ENCODE measurements around the gene KLF6.

KLF6 gene

DNA sequence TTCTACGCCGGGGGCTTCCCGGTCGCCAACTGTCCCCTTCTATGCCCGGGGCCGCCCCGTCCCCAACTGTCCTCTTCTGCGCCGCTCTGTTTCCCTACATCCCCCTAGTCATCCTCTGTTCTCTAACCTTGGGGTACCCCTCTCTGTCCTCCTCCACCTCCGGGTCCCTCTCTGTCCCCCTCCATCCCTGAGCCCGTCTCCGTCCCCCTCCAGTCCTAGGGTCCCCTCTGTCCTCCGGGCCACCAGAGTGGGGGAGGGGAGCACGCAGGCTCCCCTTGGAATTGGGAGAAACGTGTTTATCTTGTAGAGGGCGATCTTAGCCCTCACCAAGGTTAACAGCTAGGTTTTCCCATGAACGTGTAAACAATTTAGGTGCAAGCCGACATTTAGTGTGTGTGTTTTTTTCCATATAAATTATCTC lies 852 bp upstream of the KLF6 start:
- H3K27me3 ChIP-seq (replicated peaks; ENCODE audit: control insufficient read depth, insufficient read depth, low read length), result no peaks in the 10 kb centered on the region
- H3K4me3 ChIP-seq (replicated peaks; ENCODE audit: low read depth, low read length), result peak overlapping the region; percentile 77
- H3K36me3 ChIP-seq (ENCODE audit: control insufficient read depth, insufficient read depth, low read length), result peaks cover 7% of the 10 kb centered on the region
- TF ChIP-seq, protein P1, sequence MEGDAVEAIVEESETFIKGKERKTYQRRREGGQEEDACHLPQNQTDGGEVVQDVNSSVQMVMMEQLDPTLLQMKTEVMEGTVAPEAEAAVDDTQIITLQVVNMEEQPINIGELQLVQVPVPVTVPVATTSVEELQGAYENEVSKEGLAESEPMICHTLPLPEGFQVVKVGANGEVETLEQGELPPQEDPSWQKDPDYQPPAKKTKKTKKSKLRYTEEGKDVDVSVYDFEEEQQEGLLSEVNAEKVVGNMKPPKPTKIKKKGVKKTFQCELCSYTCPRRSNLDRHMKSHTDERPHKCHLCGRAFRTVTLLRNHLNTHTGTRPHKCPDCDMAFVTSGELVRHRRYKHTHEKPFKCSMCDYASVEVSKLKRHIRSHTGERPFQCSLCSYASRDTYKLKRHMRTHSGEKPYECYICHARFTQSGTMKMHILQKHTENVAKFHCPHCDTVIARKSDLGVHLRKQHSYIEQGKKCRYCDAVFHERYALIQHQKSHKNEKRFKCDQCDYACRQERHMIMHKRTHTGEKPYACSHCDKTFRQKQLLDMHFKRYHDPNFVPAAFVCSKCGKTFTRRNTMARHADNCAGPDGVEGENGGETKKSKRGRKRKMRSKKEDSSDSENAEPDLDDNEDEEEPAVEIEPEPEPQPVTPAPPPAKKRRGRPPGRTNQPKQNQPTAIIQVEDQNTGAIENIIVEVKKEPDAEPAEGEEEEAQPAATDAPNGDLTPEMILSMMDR (IDR thresholded peaks at IDR 0.05; ENCODE audit: insufficient read depth, low read length, poor library complexity, severe bottlenecking), result no peak
- no peak for DNase-seq (ENCODE audit: extremely low read depth, insufficient read length)

DNA sequence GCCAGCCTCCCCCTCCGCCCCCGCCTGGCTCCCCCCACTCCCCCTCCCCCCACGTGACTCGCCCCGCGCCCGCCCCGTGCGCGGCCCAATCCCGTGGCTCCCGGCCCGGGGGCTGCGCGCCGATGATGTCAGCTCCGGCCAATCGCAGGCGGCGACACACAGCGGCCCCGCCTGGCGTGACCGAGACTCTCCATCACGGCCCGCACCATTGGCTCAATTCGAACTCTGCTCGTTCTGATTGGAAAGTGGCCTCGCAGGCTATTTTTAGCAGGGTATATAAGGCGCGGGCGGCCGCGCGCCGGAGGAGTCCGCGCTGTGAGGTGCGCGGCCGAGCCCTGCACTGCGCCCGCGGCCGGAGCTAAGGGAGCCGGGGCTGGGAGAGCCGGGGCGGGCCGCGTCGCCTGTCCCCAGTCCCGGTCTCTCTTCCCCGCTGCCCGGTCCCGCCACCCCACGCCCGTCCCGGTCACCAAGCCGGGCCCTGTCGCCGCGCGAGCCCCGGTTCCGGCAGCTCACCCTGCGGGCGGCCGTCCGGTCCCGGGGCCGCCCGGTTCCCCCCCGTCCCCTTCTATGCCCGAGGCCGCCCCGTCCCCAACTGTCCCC lies 342 bp upstream of the KLF6 start:
- peaks cover 12% of the 10 kb centered on the region for H3K36me3 ChIP-seq (ENCODE audit: control insufficient read depth, insufficient read depth, low read length)
- peak overlapping the region; percentile 95 for H3K4me3 ChIP-seq (replicated peaks; ENCODE audit: low read depth, low read length)
- DNase-seq (ENCODE audit: extremely low read depth, insufficient read length), result peak; percentile 99
- H3K27me3 ChIP-seq (replicated peaks; ENCODE audit: control insufficient read depth, insufficient read depth, low read length), result no peaks in the 10 kb centered on the region
- TF ChIP-seq, protein P1 (IDR thresholded peaks at IDR 0.05; ENCODE audit: insufficient read depth, low read length, poor library complexity, severe bottlenecking), result no peak

DNA sequence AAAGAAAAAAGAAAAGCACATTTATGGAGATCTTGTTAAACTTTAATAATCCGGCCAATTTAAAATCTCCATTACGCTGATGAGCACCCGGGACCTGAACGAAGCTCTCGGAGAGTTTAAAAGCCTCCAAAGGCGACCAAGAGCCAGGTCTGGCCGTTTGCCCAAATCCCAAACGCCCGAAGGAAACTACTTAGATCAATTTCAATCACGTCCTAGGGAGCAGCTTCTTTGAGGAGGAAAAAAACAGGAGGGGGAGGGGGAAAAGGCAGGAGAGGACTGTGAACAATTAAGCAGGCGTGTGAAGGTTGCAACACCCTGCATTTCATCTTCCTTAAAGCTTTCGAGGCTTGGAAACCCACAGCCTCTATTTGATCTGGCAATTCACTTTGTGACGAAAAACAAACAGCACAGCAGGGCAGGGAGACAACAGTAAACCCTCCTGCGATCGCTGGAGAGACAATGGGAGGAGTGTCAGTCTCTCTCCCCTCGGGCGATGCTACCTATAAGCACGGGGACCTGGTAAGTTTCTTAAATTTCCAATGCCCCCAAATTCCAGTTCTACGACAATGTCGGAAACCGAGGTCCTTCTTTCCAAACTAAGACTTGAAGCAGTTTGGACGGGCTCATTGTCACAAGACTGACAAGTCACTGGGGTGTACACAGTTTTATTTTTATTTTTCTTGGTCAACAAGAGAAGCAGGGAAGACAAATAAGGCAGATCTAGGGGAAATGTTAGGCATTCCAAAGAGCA lies 1.2 kb downstream of the KLF6 start:
- no peak for DNase-seq (ENCODE audit: extremely low read depth, insufficient read length)
- Histone ChIP-seq H3K27me3 (replicated peaks; ENCODE audit: control insufficient read depth, insufficient read depth, low read length) (no peaks in the 10 kb centered on the region), H3K4me3 (replicated peaks; ENCODE audit: low read depth, low read length) (peak overlapping the region; percentile 95), H3K36me3 (ENCODE audit: control insufficient read depth, insufficient read depth, low read length) (peaks cover 25% of the 10 kb centered on the region)
- TF ChIP-seq, protein P1 (IDR thresholded peaks at IDR 0.05; ENCODE audit: insufficient read depth, low read length, poor library complexity, severe bottlenecking), result no peak

DNA sequence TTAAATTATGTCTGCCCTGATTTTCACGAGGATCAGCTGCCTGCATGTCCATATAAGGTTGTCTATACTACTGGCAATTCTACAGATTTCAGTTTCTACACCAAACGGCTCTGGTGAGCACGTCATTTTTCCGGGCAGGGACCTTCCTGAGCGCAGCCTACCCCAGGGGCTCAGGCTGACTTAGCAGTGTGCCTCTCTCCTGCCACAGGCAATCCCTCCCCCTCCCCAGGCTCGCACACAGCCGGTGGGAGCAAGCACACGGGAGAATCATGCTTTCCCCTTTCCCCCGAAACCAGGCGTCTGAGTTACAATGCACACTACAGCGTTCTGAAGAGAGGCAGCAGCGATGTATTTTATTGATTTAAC lies 1.7 kb downstream of the KLF6 start:
- H3K4me3 ChIP-seq (replicated peaks; ENCODE audit: low read depth, low read length), result peak overlapping the region; percentile 95
- peak; percentile 72 for DNase-seq (ENCODE audit: extremely low read depth, insufficient read length)
- TF ChIP-seq, protein P1 (IDR thresholded peaks at IDR 0.05; ENCODE audit: insufficient read depth, low read length, poor library complexity, severe bottlenecking), result no peak
- H3K27me3 ChIP-seq (replicated peaks; ENCODE audit: control insufficient read depth, insufficient read depth, low read length), result no peaks in the 10 kb centered on the region
- peaks cover 25% of the 10 kb centered on the region for H3K36me3 ChIP-seq (ENCODE audit: control insufficient read depth, insufficient read depth, low read length)

DNA sequence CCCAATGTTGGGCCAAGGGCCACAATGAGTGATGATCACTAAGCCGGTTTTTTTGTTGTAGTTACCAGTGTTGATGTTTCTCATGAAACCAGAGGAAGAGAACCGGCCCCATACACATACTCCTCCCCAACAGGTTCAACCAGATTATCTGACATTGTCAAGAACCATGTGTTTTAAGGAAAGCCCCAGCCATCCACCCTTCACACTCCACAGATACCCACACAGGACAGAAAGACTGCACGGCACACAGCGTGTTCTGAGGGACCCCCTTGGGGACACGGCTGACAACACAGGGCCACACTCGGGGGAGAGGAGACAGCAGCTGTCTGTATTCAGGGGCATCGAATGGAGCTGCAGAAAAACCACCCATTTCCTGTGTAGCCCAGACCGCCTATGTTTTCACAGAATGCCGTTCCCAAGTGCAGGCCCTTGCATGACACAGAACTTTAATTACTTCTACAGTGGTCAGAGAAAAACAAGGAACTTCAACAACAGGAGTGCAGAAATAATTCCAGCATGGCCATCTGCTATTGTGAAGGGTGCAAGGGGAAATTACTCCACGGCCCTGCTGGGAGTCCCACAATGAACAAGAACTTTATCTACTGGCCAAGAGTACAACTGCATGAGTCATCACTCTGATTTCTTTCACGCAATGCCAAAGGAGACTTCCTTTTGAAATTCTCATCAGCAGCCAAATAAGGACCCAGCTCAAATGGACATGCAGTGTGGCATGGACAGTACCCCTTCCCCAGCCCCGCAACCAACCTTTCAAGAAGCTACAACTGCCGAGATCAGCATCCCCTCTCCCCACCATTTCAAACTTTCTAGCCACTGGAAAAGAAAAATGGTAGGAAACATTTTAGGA lies 2.3 kb downstream of the KLF6 start:
- Histone ChIP-seq H3K27me3 (replicated peaks; ENCODE audit: control insufficient read depth, insufficient read depth, low read length) (no peaks in the 10 kb centered on the region), H3K4me3 (replicated peaks; ENCODE audit: low read depth, low read length) (peak overlapping the region; percentile 95), H3K36me3 (ENCODE audit: control insufficient read depth, insufficient read depth, low read length) (peaks cover 25% of the 10 kb centered on the region)
- TF ChIP-seq, protein P1 (IDR thresholded peaks at IDR 0.05; ENCODE audit: insufficient read depth, low read length, poor library complexity, severe bottlenecking), result no peak
- peak; percentile 61 for DNase-seq (ENCODE audit: extremely low read depth, insufficient read length)
